ENCODE results near the gene DVL1.

GRCh38 chr1:1373815-1374588, 24.8 kb upstream of the DVL1 start:
- TF ChIP-seq CTCF (IDR thresholded peaks at IDR 0.05), result no peak
- TF ChIP-seq POLR2AphosphoS5 (IDR thresholded peaks at IDR 0.05), result no peak
